Smooth muscle cell (in vitro differentiated cells): ENCODE results near the gene CTNNA2. TPM values are rescaled to one million over a fixed set of nuclear protein-coding genes. Genes with fewer than 3 reads are reported as not detected.

ENCODE experiments used
- DNase-seq: peaks from one replicate; lab custom pipeline; 2025; ENCODE audit not compliant: unreplicated experiment; lab: John Stamatoyannopoulos, UW
- H2AFZ ChIP-seq: fragments of 200-600 bp; sonication (generic); 2 replicates; pipeline ENCODE4 v1.6.0; 2016; ENCODE audit warnings: antibody characterized with exemption, low read depth, mild to moderate bottlenecking
- H3F3A ChIP-seq: fragments of 200-600 bp; sonication (generic); 2 replicates; pipeline ENCODE4 v1.6.0; 2017; ENCODE audit warnings: antibody characterized with exemption, low read depth
- H3K27ac ChIP-seq: fragments of 200-600 bp; sonication (generic); 2 replicates; pipeline ENCODE4 v1.5.1; 2016; ENCODE audit warnings: low read depth, mild to moderate bottlenecking
- H3K27me3 ChIP-seq: fragments of 200-600 bp; sonication (generic); 2 replicates; pipeline ENCODE4 v1.6.1; 2016; ENCODE audit warnings: low read depth, mild to moderate bottlenecking
- H3K36me3 ChIP-seq: fragments of 200-600 bp; sonication (generic); 2 replicates; pipeline ENCODE4 v1.5.1; 2016; ENCODE audit warnings: low read depth
- H3K4me1 ChIP-seq: fragments of 200-600 bp; sonication (generic); 2 replicates; pipeline ENCODE4 v1.5.1; 2016; ENCODE audit warnings: low read depth
- H3K4me2 ChIP-seq: fragments of 200-600 bp; sonication (generic); 2 replicates; pipeline ENCODE4 v1.6.0; 2016; ENCODE audit warnings: mild to moderate bottlenecking
- H3K4me3 ChIP-seq: fragments of 200-600 bp; sonication (generic); 2 replicates; pipeline ENCODE4 v1.5.1; 2016; ENCODE audit warnings: mild to moderate bottlenecking
- H3K79me2 ChIP-seq: fragments of 200-600 bp; sonication (generic); 2 replicates; pipeline ENCODE4 v1.6.0; 2016; ENCODE audit warnings: low read depth, mild to moderate bottlenecking
- H3K9ac ChIP-seq: fragments of 200-600 bp; sonication (generic); 2 replicates; pipeline ENCODE4 v1.6.0; 2016; ENCODE audit warnings: low read depth
- H3K9me3 ChIP-seq: fragments of 200-600 bp; sonication (generic); replicated peaks from 2 replicates; pipeline ENCODE4 v1.5.1; 2016; ENCODE audit warnings: low read depth
- H4K20me1 ChIP-seq: fragments of 200-600 bp; sonication (generic); 2 replicates; pipeline ENCODE4 v1.6.0; 2016; ENCODE audit warnings: low read depth
- CTCF ChIP-seq: fragments of 200-600 bp; sonication (generic); IDR thresholded peaks from 2 replicates; pipeline ENCODE4 v1.5.1; 2017; ENCODE audit warnings: borderline replicate concordance, mild to moderate bottlenecking, antibody characterized with exemption; ENCODE audit not compliant: insufficient read depth, poor library complexity, severe bottlenecking
- WGBS: methylation state at CpG from one replicate; pipeline ENCODE4 v1.1.7; 2016; ENCODE audit warnings: low lambda C conversion rate; 5-methylcytosine and 5-hydroxymethylcytosine counted together
- polyA plus RNA-seq: library from polyadenylated mRNA; unstranded; fragments of >200 nt; fragmentation: Nextera tagmentation; extraction: Ambion mirVana; gene quantifications from 2 replicates; pipeline ENCODE4 v1.2.1, GENCODE V29; 2016
- total RNA-seq: library from RNA; depleted of rRNA; stranded (reverse); fragments of >200 nt; gene quantifications from 2 replicates; pipeline ENCODE4 v1.2.3, GENCODE V29; 2014

The CTNNA2 gene
- total and polyA plus RNA-seq, 2 experiments from 2014 or later = not detected

GRCh38 chr2:80151651-80152050 is 638.8 kb downstream of the CTNNA2 start:
- Histone ChIP-seq H3K36me3 (no peaks in the 10 kb centered on the region), H3K4me1 (peaks cover 16% of the 10 kb centered on the region), H2AFZ (no peak overlapping the region), H3K27me3 (no peaks in the 10 kb centered on the region), H3K4me3 (no peak overlapping the region), H4K20me1 (no peaks in the 10 kb centered on the region), H3K27ac (no peak overlapping the region), H3K9ac (no peak overlapping the region), H3F3A (peaks cover 7% of the 10 kb centered on the region), H3K4me2 (no peak overlapping the region), H3K79me2 (no peaks in the 10 kb centered on the region), H3K9me3 (no peaks in the 10 kb centered on the region)
- WGBS = 98% methylated on average over 3 of the region's 3 CpGs
- DNase-seq = no peak
- no peak for TF ChIP-seq CTCF

GRCh38 chr2:80153151-80153550 is 640.3 kb downstream of the CTNNA2 start:
- H3K4me2 ChIP-seq = peak overlapping the region; percentile 58
- H3K9me3 ChIP-seq = no peaks in the 10 kb centered on the region
- no peak overlapping the region for H3K27ac ChIP-seq
- no peaks in the 10 kb centered on the region for H3K79me2 ChIP-seq
- peaks cover 7% of the 10 kb centered on the region for H3F3A ChIP-seq
- H3K9ac ChIP-seq = no peak overlapping the region
- no peak overlapping the region for H3K4me3 ChIP-seq
- 34% methylated on average over 4 of the region's 4 CpGs for WGBS
- no peak overlapping the region for H2AFZ ChIP-seq
- peaks cover 16% of the 10 kb centered on the region for H3K4me1 ChIP-seq
- DNase-seq = no peak
- H3K27me3 ChIP-seq = no peaks in the 10 kb centered on the region
- TF ChIP-seq CTCF = no peak
- no peaks in the 10 kb centered on the region for H4K20me1 ChIP-seq
- no peaks in the 10 kb centered on the region for H3K36me3 ChIP-seq

- DNase-seq = no peak
- Histone ChIP-seq H3K4me2 (peak overlapping the region; percentile 58), H3K27ac (no peak overlapping the region), H3F3A (peaks cover 7% of the 10 kb centered on the region), H3K9me3 (no peaks in the 10 kb centered on the region), H3K79me2 (no peaks in the 10 kb centered on the region), H3K4me1 (peaks cover 16% of the 10 kb centered on the region), H4K20me1 (no peaks in the 10 kb centered on the region), H3K4me3 (no peak overlapping the region), H3K9ac (no peak overlapping the region), H2AFZ (no peak overlapping the region), H3K27me3 (no peaks in the 10 kb centered on the region), H3K36me3 (no peaks in the 10 kb centered on the region)
- no peak for TF ChIP-seq CTCF
Measured at GRCh38 chr2:80153768-80154167, 640.9 kb downstream of the CTNNA2 start.

- no peak overlapping the region for H3K9ac ChIP-seq
- DNase-seq = no peak
- H3K4me2 ChIP-seq = peak overlapping the region; percentile 58
- no peaks in the 10 kb centered on the region for H3K36me3 ChIP-seq
- H3K4me1 ChIP-seq = peaks cover 16% of the 10 kb centered on the region
- H3K79me2 ChIP-seq = no peaks in the 10 kb centered on the region
- TF ChIP-seq CTCF = no peak
- H3K27me3 ChIP-seq = no peaks in the 10 kb centered on the region
- no peaks in the 10 kb centered on the region for H4K20me1 ChIP-seq
- H3K4me3 ChIP-seq = no peak overlapping the region
- no peak overlapping the region for H3K27ac ChIP-seq
- H3F3A ChIP-seq = peaks cover 7% of the 10 kb centered on the region
- peak overlapping the region; percentile 40 for H2AFZ ChIP-seq
- H3K9me3 ChIP-seq = no peaks in the 10 kb centered on the region
- 63% methylated on average over 7 of the region's 7 CpGs for WGBS
Measured at GRCh38 chr2:80154231-80154915, 641.5 kb downstream of the CTNNA2 start.
